CD14-positive monocyte (primary cell): Measurements from ENCODE around the gene CEND1. TPM values are rescaled to one million over a fixed set of nuclear protein-coding genes. Genes with fewer than 3 reads are reported as not detected.

ENCODE experiments used
- DNase-seq, 3 donors: peaks; one replicate each; pipeline ENCODE4 v3.0.0-alpha.2; 2011 to 2022
- H2AFZ ChIP-seq: 2 replicates; pipeline ENCODE4 v1.6.0; 2012; ENCODE audit warnings: mild to moderate bottlenecking, low read depth, low read length, inconsistent platforms; ENCODE audit not compliant: insufficient read depth, poor library complexity, severe bottlenecking
- H3K27ac ChIP-seq, 2 donors: 1 replicate in 1 of 2; 2 replicates in 1 of 2; pipeline ENCODE4 v1.5.1; 2012 to 2013; ENCODE audit warnings: low read length in 2 of 2, control low read depth in 1 of 2, inconsistent platforms in 1 of 2, low read depth in 1 of 2, mild to moderate bottlenecking in 1 of 2
- H3K27me3 ChIP-seq, 2 donors: one replicate each; pipeline versions ENCODE4 v1.6.0 to v1.6.1; 2011 to 2013; ENCODE audit warnings: low read length in 2 of 2; ENCODE audit not compliant: control insufficient read depth in 2 of 2, insufficient read depth in 2 of 2
- H3K36me3 ChIP-seq, 2 donors: replicated peaks in 1 of 2; 1 replicate in 1 of 2; 2 replicates in 1 of 2; pipeline versions ENCODE4 v1.5.1 to v1.6.1; 2012 to 2013; ENCODE audit warnings: low read length in 2 of 2, control low read depth in 1 of 2, inconsistent platforms in 1 of 2, mild to moderate bottlenecking in 1 of 2; ENCODE audit not compliant: insufficient read depth in 2 of 2, control insufficient read depth in 1 of 2
- H3K4me1 ChIP-seq, 2 donors: 1 replicate in 1 of 2; 2 replicates in 1 of 2; pipeline versions ENCODE4 v1.5.1 to v1.6.1; 2012 to 2013; ENCODE audit warnings: low read length in 2 of 2, control low read depth in 1 of 2, inconsistent platforms in 1 of 2, mild to moderate bottlenecking in 1 of 2, moderate library complexity in 1 of 2; ENCODE audit not compliant: insufficient read depth in 2 of 2, control insufficient read depth in 1 of 2
- H3K4me2 ChIP-seq: replicated peaks from 2 replicates; pipeline ENCODE3; 2012; ENCODE audit warnings: low read length, moderate library complexity, mild to moderate bottlenecking; ENCODE audit not compliant: poor library complexity, severe bottlenecking; ENCODE audit errors: extremely low read depth
- H3K4me3 ChIP-seq, 3 experiments: fragments of 200-600 bp in 1 of 3; sonication (generic) in 1 of 3; replicated peaks in 1 of 3; 1 replicate in 2 of 3; 2 replicates in 1 of 3; pipeline ENCODE4 v1.5.1; 2011 to 2013; ENCODE audit warnings: low read length in 3 of 3, mild to moderate bottlenecking in 3 of 3, control low read depth in 2 of 3, low read depth in 2 of 3, inconsistent platforms in 1 of 3, moderate library complexity in 1 of 3
- H3K79me2 ChIP-seq: 2 replicates; pipeline ENCODE4 v1.6.0; 2012; ENCODE audit warnings: mild to moderate bottlenecking, control low read depth, inconsistent platforms, low read length, moderate library complexity; ENCODE audit not compliant: insufficient read depth
- H3K9ac ChIP-seq: 2 replicates; pipeline ENCODE4 v1.6.0; 2017; ENCODE audit warnings: low read length, mild to moderate bottlenecking; ENCODE audit not compliant: insufficient read depth, poor library complexity, severe bottlenecking
- H3K9me3 ChIP-seq, 2 donors: replicated peaks in 1 of 2; 1 replicate in 1 of 2; 2 replicates in 1 of 2; pipeline versions ENCODE4 v1.5.1 to v1.6.1; 2012 to 2013; ENCODE audit warnings: low read length in 2 of 2, control low read depth in 1 of 2; ENCODE audit not compliant: control insufficient read depth in 1 of 2, insufficient read depth in 1 of 2
- H4K20me1 ChIP-seq: 2 replicates; pipeline ENCODE4 v1.6.0; 2012; ENCODE audit warnings: mild to moderate bottlenecking, low read length, control low read depth, moderate library complexity; ENCODE audit not compliant: insufficient read depth
- H3K27ac Mint-ChIP-seq, 7 donors: one replicate each; pipeline ENCODE4 v1.8.0; 2020; ENCODE audit warnings: mild to moderate bottlenecking in 7 of 7, mixed read lengths in 7 of 7, moderate library complexity in 6 of 7, inconsistent platforms in 2 of 7
- H3K27me3 Mint-ChIP-seq, 3 donors: one replicate each; pipeline ENCODE4 v1.8.0; 2021 to 2022; ENCODE audit warnings: low read depth in 3 of 3, mild to moderate bottlenecking in 3 of 3, mixed read lengths in 3 of 3, moderate library complexity in 3 of 3, inconsistent platforms in 1 of 3
- H3K36me3 Mint-ChIP-seq, 2 donors: one replicate each; pipeline ENCODE4 v1.8.0; 2020; ENCODE audit warnings: mixed read lengths in 2 of 2, inconsistent platforms in 1 of 2, mild to moderate bottlenecking in 1 of 2
- H3K4me1 Mint-ChIP-seq: one replicate; pipeline ENCODE4 v1.8.0; 2020; ENCODE audit warnings: mild to moderate bottlenecking, mixed read lengths
- H3K4me3 Mint-ChIP-seq, 2 donors: one replicate each; pipeline ENCODE4 v1.8.0; 2020; ENCODE audit warnings: mild to moderate bottlenecking in 2 of 2, mixed read lengths in 2 of 2, moderate library complexity in 1 of 2
- H3K9me3 Mint-ChIP-seq, 7 donors: one replicate each; pipeline ENCODE4 v1.8.0; 2020 to 2022; ENCODE audit warnings: mixed read lengths in 7 of 7, mild to moderate bottlenecking in 6 of 7, moderate library complexity in 6 of 7, inconsistent platforms in 2 of 7
- CTCF ChIP-seq: fragments of 200-600 bp; IDR thresholded peaks from one replicate; pipeline ENCODE4 v1.8.0; 2022; ENCODE audit warnings: antibody characterized with exemption, mild to moderate bottlenecking
- WGBS: methylation state at CpG from one replicate; pipeline ENCODE4 v1.1.5; 2013; ENCODE audit warnings: missing lambda C conversion rate; ENCODE audit not compliant: insufficient coverage; 5-methylcytosine and 5-hydroxymethylcytosine counted together
- intact Hi-C, 2 donors: fragments of 100-400 bp; cut with micrococcal nuclease; formaldehyde crosslinking; loops; one replicate each; pipeline versions ENCODE4 v1.15.0 to v1.15.1; 2023
- polyA plus RNA-seq, 3 donors: library from polyadenylated mRNA; depleted of rRNA in 1 of 3; unstranded in 2 of 3; stranded (reverse) in 1 of 3; fragments of 300-500 nt in 2 of 3; fragments of >200 nt in 1 of 3; fragmentation: Illumina TruSeq in 2 of 3; gene quantifications; 1 replicate in 2 of 3; 2 replicates in 1 of 3; pipeline ENCODE4 v1.2.3, GENCODE V29; 2012 to 2021

The CEND1 gene
- polyA plus RNA-seq, 3 donors, result not detected

GRCh38 chr11:824942-825341, 35.1 kb upstream of the CEND1 start:
- peaks cover 34 to 44% of the 10 kb centered on the region in 2 donors for H3K36me3 Mint-ChIP-seq
- H3K4me2 ChIP-seq, result no peak overlapping the region

GRCh38 chr11:824292-824880, 34.5 kb upstream of the CEND1 start:
- Mint-ChIP-seq H3K36me3 (peaks cover 34 to 44% of the 10 kb centered on the region in 2 donors), H3K4me1 (peaks cover 54% of the 10 kb centered on the region), H3K27ac (no peak overlapping the region), H3K9me3 (peaks cover 0 to 7% (median 1%) of the 10 kb centered on the region in 7 donors), H3K4me3 (no peak overlapping the region), H3K27me3 (peaks cover 24 to 28% (median 27%) of the 10 kb centered on the region in 3 donors)
- no peak for DNase-seq
- Histone ChIP-seq H4K20me1 (peaks cover 60% of the 10 kb centered on the region), H3K27ac (no peak overlapping the region), H3K4me2 (no peak overlapping the region), H3K36me3 (peaks cover 21 to 32% of the 10 kb centered on the region in 2 donors), H3K4me1 (peaks cover 66 to 78% of the 10 kb centered on the region in 2 donors), H3K4me3 (no peak overlapping the region), H3K9ac (no peak overlapping the region), H3K9me3 (no peaks in the 10 kb centered on the region), H3K27me3 (peaks cover 0 to 24% of the 10 kb centered on the region in 2 donors), H3K79me2 (peaks cover 50% of the 10 kb centered on the region), H2AFZ (no peak overlapping the region)
- 96% methylated on average over 53 of the region's 59 CpGs for WGBS
- intact Hi-C loops, result no loop called here
- TF ChIP-seq CTCF, result no peak

More at GRCh38 chr11:824942-825341, 35.1 kb upstream of the CEND1 start:
- H3K27ac Mint-ChIP-seq, result no peak overlapping the region
- no peak for DNase-seq
- Histone ChIP-seq H3K9ac (no peak overlapping the region), H3K36me3 (peaks cover 21 to 32% of the 10 kb centered on the region in 2 donors), H4K20me1 (peaks cover 60% of the 10 kb centered on the region), H3K4me1 (peaks cover 72 to 83% of the 10 kb centered on the region in 2 donors), H3K79me2 (peaks cover 45% of the 10 kb centered on the region), H3K4me3 (no peak overlapping the region), H3K9me3 (no peaks in the 10 kb centered on the region), H2AFZ (no peak overlapping the region), H3K27ac (no peak overlapping the region), H3K27me3 (peaks cover 0 to 29% of the 10 kb centered on the region in 2 donors)
- peaks cover 30 to 34% (median 32%) of the 10 kb centered on the region in 3 donors for H3K27me3 Mint-ChIP-seq
- intact Hi-C loops, result no loop called here
- no peak overlapping the region for H3K4me3 Mint-ChIP-seq
- TF ChIP-seq CTCF, result no peak
- 90% methylated on average over 4 of the region's 11 CpGs for WGBS
- H3K9me3 Mint-ChIP-seq, result peaks cover 0 to 7% (median 1%) of the 10 kb centered on the region in 7 donors
- H3K4me1 Mint-ChIP-seq, result peaks cover 59% of the 10 kb centered on the region
